ENCODE data around the gene UBTD1.

DNA sequence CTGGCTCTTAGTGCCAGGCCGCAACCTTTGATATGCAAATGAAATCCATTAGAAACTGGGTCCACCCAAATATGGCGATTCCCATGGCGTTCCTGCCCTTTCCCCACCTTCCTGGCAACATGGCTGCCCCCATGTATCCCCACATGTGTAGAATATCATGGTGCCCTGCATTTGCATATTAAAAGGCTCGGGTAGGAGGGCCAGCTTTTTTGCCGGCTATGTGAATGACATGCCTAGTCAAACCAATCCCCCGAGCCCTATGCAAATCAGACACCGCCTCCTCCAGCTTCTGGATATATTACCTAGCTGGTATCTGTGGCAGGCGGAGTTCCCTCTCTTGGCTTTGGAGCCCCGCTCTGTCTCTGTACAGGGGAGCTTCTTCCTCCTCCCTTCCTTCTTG lies 18.8 kb upstream of the UBTD1 start:
- TF ChIP-seq, protein P1, sequence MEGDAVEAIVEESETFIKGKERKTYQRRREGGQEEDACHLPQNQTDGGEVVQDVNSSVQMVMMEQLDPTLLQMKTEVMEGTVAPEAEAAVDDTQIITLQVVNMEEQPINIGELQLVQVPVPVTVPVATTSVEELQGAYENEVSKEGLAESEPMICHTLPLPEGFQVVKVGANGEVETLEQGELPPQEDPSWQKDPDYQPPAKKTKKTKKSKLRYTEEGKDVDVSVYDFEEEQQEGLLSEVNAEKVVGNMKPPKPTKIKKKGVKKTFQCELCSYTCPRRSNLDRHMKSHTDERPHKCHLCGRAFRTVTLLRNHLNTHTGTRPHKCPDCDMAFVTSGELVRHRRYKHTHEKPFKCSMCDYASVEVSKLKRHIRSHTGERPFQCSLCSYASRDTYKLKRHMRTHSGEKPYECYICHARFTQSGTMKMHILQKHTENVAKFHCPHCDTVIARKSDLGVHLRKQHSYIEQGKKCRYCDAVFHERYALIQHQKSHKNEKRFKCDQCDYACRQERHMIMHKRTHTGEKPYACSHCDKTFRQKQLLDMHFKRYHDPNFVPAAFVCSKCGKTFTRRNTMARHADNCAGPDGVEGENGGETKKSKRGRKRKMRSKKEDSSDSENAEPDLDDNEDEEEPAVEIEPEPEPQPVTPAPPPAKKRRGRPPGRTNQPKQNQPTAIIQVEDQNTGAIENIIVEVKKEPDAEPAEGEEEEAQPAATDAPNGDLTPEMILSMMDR (IDR thresholded peaks at IDR 0.05), result no peak
- TF ChIP-seq POLR2AphosphoS5 (IDR thresholded peaks at IDR 0.05) (no peak), POLR2A (IDR thresholded peaks at IDR 0.05) (no peak)
